Limb (tissue), 2 donors: Measurements from ENCODE around the gene BRMS1.
"Not testable (repeated sequence)": the region's sequence is repeated elsewhere in the genome, so short reads cannot be mapped to it uniquely, and the experiment has no call there.

ENCODE experiments used
- DNase-seq, 2 donors: peaks; one replicate each; pipeline ENCODE4 v3.0.0-alpha.2; 2016; ENCODE audit errors: extremely low spot score in 2 of 2

The BRMS1 gene, protein sequence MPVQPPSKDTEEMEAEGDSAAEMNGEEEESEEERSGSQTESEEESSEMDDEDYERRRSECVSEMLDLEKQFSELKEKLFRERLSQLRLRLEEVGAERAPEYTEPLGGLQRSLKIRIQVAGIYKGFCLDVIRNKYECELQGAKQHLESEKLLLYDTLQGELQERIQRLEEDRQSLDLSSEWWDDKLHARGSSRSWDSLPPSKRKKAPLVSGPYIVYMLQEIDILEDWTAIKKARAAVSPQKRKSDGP

DNA sequence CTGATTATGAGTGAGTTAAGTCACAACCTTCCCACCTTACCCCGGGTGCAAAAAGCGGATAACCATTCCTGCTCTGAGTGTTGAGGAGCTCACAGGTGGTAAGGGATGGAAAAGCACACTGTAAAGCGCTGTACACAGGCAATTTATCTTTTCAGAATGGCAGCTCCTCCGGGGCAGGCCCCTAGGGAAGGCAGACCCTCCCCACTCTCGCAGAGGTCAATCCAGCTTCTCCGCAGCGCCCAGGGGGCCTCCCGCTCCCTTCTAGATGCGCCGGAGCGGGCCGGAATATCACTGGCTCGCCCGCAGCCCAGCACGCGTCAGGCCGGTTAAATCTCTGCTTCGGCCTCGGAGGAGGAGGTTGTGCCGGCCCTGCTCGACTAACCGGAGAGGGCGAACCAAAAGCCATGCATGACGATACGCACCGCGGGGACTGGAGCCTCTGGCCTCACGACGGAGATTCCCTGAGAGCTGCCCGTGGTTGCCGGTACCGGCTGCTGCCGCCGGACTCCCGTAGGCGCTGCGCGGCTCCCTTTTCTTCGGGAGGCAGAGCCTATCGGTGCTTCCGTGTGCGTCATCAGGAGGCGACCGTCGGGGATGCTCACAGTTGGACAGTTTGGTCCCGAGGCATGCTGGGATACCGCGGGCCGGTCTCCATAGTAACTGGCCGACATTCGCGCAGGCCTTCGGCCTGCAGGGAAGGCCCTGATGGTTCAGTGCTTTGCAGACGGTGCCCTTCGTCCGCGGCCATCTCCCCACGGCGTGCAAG lies at the start of gene BRMS1:
Gene BRMS1, minus strand, starts transcription at position 555 of the 766 bp plus-strand sequence. CDS start 2,870 bp downstream, outside the sequence.
- peak; percentile 97 for DNase-seq

DNA sequence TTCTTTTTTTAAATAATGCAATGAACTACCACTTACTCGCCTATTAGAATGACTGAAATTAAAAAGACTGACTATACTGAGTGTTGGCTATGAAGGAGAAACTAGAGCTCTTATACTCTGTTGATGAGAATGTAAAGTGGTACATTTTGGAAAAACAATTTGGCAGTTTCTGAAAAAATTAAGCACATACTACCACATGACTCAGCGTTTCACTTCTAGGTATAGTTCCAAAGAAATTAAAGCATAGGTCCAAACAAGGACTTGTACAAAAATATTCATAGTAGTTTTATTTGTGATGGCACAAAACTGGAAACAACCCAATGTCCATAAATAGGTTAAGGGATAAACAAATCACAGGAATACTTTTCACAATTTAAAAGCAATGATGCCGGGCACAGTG lies 49.0 kb upstream of the BRMS1 start:
- DNase-seq = no peak

DNA sequence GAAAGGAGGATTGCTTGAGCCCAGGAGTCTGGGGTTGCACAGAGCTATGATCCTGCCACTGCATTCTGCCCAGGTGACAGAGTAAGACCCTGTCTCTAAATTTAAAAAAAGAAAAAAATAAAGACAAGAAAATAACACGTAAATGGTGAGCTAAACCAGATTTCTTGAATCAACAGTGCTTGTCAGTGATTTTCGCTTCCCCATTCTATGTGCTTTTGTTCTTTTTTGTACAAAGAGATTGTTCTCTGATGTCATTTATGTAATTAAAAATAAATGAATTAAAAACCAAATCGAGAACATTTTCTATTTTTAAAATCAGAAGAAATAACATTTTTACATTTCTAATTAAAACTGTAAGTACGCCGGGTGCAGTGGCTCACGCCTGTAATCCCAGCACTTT lies 46.4 kb upstream of the BRMS1 start:
- no peak for DNase-seq

DNA sequence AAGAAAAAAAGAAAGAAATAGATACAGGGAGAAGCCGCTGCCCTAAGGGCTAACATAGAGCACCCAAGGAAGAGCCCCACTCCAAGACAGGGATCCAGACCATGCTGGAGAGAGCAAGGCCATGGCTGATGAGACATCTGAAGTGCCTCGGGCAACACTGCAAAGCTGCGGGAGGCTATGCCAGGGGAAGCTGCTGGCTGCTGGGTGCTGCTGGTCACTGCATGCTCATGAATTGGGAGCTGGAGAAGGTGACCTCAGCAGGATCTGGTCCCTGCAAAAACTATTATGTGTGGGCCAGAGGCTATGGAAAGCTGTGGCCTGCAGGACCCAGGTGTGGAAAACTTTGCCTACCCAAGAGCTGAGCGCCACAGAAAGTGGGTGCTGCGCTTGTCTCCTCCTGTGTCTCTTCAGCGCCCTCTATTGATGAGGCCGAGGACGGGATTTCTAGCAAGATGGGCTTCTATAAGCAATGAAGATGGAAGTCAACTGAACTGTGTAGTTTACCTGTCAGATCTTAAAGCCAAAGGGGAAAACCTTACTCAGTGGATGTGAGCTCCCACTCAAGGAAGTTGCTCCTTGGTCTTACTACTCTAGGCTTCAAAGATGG lies 44.0 kb upstream of the BRMS1 start:
- DNase-seq = peak in 1 of 2 donors; percentile 34

DNA sequence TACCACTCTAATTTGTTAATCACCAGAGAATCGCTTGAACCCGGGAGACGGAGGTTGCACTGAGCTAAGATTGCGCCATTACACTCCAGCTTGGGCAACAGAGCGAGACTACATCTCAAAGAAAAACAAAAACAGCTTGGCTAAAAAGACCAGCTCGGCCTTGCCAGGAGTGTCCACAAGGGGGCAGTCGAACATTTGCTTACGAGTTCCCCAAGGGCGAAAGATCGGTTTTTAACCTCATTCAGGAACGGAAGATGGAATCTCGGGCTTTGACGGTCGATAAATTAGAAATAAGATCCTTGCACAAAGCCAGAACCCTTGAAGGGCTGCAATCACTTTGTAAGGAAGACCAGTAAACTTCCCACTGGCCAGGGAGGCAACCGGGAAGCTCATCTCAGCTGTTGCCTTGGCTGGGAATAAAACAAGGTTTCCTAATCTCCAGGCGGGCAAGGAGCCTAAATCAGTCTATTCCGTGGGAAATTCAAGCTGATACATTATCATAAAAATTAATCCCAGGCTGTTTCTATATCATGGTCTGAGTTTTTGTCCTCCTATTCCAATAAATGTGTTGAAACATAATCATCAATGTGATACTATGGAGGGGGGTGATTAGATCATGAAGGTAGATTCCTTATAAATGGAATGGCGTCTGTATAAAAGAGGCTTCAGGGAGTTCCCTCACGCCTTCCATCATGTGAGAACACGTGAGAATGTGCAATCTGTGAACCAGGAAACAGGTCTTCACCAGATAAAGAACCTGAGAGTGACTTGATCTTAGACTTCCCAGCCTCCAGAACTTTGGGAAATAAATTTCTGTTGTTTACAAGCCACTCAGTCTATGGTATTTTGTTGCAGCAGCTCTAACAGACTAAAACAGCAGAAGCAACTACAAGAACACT lies 41.5 kb upstream of the BRMS1 start:
- DNase-seq = peak; percentile 73 to 87

DNA sequence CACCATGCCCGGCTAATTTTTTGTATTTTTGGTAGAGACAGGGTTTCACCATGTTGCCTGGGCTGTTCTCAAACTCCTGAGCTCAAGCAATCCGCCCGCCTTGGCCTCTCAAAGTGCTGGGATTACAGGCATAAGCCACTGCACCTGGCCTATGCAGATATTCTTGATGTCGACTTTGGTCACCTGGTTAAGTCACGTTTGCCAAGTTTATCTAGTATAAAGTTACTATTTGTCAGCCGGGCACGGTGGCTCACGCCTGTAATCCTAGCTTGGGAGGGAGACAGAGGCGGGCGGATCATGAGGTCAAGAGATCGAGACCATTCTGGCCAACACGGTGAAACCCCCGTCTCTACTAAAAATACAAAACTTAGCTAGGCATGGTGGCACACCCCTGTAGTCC lies 39.4 kb upstream of the BRMS1 start:
- DNase-seq = not testable (repeated sequence)

DNA sequence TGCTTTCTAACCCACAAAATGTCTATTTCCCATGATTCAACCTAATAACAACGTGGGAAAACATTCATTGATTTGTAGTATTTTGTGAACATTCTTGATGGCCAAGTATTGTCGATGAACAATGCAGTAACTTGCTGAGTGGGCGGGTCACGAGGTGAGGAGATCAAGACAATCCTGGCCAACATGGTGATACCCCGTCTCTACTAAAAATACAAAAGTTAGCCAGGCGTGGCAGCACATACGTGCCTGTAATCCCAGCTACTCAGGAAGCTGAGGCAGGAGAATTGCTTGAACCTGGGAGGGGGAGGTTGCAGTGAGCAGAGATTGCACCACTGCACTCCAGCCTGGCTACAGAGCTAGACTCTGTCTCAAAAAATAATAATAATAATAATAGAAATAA lies 35.4 kb upstream of the BRMS1 start:
- DNase-seq = not testable (repeated sequence)

DNA sequence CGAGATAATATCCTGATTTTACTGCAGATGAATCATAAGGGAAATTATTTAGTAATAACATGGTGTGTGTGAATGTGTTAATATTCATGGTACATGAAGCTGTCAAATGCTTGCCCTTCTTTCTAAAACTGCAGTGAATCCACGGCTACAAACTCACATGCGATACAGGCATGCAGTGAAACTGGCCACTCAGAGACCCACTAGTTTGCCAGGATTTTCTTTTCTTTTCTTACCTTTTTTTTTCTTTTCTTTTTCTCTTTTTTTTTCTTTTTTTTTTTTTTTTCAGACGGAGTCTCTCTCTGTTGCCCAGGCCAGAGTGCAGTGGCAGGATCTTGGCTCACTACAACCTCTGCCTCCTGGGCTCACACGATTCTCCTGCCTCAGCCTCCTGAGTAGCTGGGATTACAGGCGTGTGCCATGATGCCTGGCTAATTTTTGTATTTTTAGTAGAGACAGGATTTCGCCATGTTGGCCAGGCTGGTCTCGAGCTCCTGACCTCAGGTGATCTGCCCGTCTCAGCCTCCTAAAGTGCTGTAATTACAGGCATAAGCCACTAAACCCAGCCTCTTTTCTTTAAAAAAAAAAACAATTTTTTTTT lies 28.9 kb upstream of the BRMS1 start:
- DNase-seq = not testable (repeated sequence)

DNA sequence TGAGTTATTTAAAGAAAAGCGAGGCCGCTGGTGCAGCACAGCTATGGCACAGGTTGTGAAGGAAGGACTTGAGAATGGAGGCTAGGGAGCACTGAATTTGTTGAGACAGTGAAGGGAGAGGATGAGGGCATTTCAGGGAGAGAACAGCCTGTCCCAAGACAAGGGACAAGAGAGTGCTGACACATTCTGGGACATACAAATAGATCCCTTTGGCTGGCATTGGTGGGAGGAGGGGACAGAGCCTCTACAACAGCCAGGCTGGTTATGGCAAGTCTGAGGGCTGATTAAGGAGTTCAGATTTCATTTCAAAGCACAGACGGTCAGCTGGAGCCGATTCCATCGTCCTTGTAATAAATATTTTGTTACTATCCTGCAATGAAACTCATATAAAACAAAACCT lies 28.4 kb upstream of the BRMS1 start:
- no peak for DNase-seq

DNA sequence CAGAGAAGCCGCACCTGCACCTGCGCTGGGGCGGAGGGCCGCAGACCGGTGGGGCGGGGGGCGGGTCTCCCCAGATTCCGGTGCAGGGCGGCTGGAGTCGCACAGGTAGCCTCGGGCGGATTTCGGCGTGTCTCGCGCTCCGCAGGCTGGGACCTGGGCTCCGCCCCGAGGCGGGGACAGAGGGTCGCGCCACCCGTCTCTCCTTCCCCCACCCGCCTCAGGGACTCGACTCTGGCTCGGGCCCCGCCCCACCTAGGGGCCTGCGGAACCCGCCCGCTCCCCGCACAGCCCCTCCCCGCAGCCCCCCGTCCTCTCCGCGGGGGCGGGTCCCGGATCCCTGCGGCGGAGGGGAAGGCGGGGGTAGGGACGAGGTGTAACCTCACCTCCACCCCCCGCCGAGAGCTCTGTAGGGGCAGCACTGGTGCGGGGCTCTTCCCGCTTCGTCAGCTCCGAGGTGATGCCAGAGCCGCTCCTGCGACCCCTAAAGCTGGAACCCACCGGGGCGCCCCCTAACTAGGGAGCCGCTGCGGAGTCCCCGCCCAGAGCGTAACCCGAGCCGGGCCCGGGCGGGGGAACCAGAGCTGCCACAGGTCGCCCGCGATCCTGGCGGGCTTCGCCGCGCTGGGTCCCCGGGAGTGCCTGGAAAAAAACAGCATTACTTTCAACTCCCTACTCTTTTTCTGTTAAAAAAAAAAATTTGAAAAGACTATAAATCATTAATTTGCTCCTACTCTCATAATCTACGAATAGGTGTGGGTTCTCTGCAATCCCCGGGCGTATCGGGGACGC lies 26.9 kb upstream of the BRMS1 start, which contains the start of gene SLC29A2:
Gene SLC29A2, minus strand, starts transcription at position 134 of the 789 bp plus-strand sequence. CDS start 169 bp downstream, outside the sequence.
- DNase-seq = peak in 1 of 2 donors; percentile 82

DNA sequence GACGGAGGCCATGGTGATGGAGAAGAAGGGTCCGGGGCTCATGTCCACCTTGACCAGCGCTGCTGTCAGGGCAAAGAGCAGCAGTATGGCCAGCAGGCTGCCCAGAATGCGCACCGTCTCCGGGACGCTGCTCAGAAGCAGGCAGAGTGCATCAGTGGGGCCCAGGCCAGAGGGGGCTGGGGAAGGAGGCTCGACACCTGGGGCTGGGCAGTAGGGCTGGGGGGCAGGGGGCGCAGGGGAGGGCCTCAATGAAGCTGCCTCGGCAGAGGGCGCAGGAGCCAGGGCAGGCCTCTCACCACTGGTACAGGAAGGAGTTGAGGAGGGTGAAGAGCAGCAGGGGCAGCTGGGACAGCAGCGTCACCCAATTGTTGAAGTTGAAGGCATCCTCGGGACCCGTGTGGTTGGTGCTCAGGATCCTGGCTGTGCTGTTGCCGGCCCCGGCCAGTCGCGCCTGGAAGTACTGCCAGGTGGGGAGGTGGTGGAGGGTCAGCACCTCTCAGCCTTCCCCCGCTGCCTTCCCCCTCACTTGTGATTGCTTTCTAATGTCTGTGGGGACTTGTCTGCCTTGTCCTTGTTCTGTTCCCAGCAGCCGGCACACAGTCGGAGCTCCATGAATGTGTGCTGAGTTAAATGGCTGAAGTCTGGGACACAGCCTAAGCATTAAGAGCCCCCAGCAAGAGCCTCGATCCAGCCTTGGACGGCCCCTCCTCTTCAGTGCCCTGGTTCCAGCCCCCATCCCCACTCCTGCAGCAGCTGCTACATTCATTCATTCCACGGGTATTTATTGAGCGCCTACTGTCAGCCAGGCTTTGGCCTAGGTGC lies 24.4 kb upstream of the BRMS1 start:
- DNase-seq = no peak

DNA sequence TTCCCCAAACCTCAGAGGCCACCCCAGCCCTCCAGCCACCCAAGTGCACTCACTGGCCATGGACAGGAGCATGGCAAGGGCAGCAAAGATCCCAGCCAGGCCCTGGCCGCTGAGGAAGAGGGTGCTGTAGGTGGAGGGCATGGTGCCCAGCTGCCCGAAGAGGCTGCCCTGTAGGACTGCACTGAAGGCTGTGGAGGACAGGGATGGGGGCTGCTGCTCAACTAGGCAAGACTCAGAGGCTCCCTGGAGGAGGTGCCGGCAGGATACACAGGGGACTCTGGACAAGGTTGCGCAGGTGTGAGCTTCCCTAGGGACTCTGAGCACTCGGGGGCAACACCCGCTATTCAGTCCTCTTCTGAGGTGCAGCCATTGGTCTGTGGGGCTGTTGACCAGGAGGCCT lies 23.6 kb upstream of the BRMS1 start:
- DNase-seq = no peak

DNA sequence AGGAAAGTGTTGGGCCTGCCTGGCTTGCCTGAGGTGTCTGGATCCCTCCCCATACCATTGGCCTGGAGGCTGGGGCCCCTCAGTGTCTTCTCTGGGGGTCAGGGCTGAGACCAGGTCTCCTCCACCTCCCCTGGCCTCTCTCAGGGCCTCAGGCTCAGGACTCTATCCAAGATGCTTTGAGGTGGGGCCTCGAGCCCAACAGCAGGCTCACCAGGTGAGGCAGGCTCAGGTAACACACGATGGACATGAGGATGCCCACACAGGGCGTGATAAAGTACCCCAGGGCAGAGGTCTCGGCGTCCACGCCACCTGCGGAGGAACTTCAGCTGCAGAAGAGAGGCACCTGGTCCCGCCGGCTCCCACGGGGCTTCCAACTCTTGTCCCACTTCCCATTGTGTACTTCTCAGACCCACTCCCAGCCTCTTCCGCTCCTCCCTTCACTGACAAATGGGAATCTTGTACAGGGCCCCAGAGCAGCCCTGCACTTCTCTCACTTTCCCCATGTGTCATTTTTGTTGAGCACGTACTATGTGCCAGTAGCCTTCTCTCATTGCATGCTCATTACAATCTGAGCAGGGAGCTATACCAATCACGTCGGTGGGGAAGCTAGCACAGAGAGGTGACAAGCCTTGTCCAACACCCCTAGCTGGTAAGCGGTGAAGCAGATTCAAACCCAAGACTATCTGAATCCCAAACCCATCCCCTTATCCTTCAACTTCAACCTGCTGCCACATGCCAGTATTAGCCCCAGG lies 22.8 kb upstream of the BRMS1 start:
- DNase-seq = no peak

DNA sequence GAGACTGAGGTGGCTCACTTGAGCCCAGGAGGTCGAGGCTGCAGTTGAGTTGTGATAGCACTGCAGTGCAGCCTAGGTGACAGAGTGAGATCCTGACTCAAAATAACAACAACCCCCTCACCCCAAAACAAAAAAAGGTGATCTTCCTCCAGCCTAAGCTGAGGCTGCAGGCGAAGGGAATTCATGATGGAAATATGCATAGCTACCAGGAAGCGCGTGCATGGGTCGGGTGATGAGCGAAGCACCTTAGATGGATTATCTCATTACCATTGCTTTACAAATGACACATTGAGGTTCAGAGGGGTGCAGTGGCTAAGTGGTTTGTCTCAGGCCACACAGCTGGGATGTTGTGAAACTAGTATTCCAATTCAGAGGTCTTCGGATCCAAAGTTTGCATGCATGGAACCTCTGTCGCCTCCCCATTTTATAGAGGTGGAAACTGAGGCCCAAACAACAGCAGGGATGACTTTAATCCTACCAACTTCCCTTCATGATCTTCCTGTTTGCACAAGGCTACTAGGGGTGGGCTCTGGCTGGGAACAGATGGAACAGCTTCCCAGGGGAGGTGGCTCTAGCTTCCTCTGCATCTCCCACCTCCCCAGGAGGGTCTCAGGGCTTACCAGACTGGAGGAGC lies 22.1 kb upstream of the BRMS1 start:
- no peak for DNase-seq

DNA sequence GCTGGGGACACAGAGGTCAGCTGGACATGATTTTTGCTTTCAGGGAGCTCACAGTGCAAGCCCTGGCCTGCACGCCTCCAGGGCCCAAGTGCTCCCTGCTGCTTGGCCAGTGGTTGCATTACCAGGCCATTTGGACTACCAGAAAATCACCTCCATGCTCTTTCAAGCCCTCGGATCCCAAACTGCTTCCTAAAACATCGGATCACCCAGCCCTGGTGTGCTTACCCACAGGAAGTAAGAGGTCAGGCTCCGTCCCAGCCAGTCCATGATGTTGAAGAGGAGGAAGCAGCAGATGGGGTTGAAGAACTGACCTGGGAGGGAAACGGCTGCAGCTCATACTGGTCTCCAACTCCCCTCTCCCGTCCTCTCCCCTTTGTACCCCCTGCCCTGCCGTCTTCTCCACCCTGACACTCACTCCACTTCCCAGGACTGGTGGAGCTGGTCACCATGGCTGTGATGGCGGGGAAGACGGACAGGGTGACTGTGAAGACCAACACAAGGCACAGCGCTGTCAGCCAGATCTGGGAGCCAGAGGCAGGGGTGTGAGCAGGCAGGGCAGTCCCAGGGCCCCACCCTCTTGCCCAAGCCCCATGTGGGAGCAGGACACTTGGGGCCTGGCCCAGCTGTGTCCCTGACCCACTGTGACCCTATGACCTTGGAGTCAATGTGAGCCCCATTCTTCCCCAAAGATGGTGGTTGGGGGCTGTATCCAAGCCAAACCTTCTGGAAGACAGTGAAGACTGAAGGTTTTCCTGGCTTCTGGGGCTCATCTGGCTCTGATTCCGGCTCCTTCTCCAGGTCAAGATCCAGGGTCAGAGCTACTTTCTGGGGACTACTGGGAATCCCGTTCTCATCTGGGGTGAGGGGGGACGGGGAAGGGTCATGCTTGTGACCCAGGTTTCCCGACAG lies 21.1 kb upstream of the BRMS1 start:
- no peak for DNase-seq

DNA sequence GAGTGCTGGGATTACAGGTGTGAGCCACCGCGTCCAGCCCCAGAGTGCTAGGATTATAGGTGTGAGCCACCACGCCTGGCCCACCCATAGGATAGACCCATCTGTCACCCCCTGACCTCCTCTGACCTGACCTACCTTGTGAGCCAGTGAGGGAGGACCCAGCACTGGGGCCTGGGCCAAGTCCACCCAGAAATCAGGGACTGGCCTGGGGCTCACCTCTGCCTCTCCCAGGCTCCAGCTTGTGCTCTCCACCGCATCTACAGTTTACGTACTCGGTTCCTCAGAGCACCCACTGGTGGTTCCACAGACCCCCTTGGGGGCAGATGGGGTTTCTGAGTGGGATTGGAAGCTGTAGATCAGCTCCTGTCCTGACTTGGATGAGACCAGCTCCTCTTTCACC lies 20.3 kb upstream of the BRMS1 start:
- DNase-seq = no peak
